ENCODE data around the gene BEND3.
"Not testable (repeated sequence)": the region's sequence is repeated elsewhere in the genome, so short reads cannot be mapped to it uniquely, and the experiment has no call there.

The BEND3 gene

DNA sequence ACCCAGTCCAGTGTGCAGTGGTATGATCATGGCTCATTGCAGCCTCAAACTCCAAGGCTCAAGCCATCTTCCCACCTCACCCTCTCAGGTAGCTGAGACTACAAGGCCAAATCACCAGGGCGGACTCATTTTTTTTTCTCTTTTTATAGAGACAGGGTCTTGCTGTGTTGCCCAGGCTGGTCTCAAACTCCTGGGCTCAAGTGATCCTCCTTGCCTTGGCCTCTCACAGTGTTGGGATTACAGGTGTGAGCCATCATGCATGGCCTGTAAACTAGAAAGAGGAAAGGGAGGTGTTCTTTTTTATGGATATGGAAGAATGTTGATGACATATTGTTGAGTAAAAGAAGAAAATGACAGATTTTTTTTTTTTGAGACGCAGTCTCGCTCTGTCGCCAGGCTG, 5.1 kb upstream of the BEND3 start:
- DNase-seq = no peak

DNA sequence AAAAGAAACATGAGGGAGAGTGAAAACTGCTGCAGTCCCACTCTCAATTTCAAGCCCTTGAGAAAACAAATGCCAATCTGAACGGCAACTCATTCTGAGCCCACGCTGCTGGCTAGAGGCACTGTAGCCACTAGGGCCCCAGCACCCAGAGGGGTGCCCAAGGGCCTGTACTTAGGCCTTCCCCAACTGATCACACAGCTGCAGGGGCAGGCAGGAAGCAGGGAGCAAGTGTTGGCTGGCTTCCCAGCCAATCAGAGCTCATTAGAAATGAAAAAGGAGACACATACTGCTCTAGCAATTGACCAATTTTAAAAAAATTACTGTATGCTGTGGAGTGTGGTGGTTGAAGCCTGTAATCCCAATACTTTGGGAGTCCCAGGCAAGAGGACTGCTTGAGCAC, 3.7 kb upstream of the BEND3 start:
- peak; percentile 82 for DNase-seq

DNA sequence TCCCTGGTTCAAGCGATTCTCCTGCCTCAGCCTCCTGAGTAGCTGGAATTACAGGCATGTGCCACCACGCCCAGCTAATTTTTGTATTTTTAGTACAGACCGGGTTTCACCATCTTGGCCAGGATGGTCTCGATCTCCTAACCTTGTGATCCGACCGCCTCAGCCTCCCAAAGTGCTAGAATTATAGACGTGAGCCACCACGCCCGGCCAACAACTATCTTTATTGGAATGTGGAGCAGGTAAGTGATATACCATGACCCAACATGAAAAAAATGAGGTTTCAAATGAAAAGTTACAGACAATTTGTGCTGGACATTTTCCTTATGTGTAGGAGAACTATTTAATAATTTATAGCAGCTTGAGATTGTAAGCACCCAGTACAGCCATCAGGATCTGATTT, 3.2 kb upstream of the BEND3 start:
- not testable (repeated sequence) for DNase-seq

DNA sequence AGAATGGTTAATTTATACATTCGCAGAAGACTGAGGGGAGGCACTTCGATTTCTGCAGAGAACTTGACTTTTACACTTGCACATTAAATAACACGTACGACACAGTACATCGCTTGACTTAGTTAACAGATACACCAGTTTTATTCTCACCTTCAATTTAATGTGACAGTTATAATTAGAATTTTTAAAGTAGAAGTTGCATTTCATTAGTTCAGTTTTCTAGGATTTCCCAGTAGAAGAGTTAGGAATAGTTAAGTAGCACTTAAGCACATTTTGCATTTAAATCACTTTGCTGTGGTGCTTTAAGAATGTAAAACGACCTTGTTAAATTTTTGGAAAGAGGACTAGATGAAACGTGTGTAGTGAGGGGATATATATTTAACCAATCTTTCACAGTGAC, 1.6 kb upstream of the BEND3 start:
- no peak for DNase-seq

DNA sequence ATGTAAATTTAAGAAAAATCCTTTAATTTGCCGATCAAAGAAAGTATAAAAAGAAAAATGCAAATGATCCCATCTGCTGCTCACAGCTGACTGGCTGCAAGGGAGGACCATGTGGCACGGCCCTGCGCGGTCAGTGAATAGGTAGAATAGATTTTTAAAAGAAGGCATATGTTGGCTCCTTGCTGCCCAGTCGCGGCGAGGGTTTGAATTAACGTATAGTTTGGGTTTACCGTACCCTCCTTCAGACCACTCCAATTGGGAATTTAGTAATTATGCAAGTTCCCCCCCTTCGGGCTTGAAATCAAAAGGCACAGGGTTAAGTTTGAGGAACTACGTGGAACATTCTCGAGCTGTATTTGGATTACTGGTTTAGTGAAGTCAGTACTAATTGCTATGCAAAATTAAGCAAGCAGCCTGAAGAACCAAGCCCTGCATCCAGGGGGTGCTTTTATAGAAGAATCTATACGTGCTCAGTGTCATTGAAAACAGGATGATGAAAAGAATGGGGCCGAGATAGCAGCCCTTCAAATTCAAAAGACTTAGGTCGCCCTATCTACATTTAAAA, 1.1 kb upstream of the BEND3 start:
- peak; percentile 68 for DNase-seq

DNA sequence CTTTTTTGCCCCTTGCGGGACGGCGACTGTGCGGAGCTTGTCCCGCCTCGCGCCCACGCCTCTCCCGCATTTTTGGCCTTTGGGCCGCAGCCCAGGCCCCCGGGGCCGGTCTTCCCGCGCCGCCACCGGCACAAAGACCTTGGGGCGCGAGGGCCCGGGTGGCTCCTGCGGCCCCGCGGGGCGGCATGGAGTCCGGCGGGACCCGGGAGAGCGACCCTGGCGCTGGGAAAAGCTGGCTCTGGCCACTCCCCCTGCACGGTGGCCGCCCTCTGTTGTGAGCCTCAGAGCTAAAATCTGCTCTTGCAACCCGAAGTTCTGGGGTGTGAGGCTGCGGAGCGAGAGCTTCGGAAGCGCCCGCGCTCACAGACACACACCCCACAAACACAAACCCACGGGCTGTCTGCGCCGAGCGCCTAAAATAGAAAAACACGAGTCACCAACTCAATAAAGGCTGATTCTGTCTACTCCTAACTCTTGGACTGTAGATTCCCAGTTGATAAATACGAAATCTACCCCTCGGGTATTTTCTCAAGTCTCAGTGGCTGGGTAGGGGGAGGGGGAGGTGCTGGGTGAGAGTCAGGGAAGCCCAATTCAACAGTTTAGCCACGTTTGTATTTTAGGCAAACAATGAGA, 496 bp upstream of the BEND3 start:
- DNase-seq = peak; percentile 65

DNA sequence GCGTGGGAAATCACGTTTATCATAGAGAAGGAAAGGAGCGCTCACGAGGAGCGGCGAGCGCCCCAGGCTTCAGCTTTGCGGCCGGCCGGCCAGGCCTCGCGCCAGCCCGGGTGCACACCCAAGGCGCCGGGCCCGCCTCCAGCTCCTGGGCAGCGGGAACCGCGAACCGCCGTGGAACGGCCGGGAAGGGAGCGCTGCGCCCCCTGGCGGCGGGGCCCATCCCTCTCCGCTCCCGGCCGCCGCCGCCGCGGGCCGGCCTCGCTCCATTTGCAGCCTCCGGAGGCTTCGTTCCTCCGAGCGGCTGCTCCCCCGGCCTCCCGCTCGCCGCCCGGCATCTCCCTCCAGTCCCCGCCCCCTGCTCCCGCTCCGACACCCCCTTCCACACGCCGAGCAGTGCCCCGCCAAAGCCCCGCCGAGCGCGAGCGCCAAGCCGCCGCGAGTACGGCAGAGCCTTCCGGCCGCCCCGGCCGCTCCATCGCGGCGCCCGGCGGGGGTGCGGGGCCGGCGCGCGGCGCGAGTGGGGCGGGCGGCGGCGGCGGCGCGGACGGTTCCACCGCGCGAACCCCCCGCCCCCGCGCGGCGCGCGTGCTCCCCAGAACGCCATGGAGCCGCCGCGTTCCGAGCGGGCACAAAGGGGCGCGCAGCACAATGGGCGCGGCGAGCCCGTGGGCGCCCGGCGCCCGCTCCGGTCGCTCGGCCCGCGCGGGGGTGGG, 946 bp downstream of the BEND3 start:
- DNase-seq = peak; percentile 90

DNA sequence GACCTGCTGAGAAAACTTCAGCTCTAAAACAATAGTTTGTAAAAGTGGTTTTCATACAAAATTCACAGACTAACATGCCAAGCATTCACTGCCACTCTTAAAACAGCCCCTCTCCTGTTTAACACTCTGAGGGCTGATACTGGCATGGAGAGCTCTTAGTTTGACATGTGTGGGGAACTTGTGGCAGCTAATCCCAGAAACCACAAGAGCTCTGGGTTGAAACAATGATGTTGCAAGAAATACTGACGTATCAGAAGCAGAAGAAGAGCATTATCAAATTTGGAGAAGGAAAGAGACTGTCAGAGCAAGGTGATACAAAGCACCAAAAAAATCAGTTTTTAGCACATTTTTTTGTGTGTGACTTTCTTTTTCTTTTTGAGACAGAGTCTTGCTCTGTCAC, 5.1 kb downstream of the BEND3 start:
- DNase-seq = no peak

DNA sequence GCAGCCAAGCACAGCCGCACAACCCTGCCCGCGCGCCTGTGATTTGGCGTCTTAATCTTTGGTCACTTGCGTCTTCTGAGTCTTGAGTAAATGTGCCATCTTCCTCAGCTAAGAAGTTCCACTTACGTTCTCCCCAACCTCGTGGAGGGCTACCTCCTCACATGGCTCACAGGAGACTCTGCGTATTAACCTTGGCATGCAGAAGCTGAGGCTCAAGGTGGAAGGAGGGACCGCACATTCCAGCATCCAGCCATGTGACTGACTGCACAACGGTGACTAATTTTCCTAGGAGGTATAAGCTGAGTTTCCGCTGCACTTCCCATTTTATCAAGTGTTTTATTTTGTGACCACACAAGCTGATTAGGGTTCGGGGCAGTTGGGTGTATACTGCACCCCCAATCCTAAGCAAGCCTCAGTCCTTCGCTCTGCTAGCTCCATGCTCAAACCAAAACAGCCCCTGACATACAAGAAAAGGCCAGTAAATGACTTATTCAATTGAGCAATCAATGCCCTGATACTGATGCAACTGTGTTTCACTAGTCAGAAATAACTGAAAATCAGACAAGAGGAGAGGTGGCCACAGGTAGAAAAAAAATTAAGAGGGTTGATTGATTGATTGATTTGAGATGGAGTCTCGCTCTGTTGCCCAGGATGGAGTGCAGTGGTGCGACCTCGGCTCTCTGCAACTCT, 7.0 kb downstream of the BEND3 start:
- DNase-seq = no peak

DNA sequence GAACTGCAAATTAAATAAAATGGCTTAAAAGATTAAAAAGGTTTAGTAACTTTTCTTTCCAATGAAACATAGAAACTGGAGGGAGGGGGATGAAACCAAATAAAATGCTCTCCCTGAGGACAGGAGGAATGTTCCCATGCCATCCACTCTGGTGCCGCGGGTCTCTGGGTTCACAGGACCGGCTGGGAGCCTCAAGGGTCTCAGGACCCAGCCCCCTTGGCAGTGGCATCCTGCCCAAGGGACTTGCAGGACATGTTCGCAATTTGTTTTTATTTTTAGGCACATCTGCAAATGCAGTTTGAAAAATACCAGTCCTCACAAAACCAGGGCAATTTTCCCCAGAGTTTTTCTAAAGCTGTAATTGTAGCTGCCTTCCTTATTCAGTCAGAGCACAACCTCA, 7.5 kb downstream of the BEND3 start:
- no peak for DNase-seq

DNA sequence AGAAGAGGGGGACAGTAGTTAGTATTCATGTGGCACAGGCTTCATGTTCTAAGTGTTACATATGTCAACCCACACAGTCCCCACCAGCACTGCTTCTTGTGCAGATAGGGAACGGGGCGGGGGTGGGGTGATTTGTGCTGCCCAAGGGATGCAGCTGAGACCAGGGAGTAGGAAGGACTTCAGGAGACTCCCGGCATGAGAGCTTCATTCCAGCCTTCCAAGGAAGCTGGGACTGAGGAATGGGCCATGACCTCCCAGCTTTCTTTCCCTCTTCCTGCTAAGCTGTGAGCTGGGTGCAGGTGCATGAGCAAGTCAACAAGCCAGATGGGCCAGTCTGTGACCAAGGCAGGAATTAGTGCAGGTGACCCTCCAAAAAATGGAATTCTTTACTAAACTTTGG, 9.2 kb downstream of the BEND3 start:
- no peak for DNase-seq

DNA sequence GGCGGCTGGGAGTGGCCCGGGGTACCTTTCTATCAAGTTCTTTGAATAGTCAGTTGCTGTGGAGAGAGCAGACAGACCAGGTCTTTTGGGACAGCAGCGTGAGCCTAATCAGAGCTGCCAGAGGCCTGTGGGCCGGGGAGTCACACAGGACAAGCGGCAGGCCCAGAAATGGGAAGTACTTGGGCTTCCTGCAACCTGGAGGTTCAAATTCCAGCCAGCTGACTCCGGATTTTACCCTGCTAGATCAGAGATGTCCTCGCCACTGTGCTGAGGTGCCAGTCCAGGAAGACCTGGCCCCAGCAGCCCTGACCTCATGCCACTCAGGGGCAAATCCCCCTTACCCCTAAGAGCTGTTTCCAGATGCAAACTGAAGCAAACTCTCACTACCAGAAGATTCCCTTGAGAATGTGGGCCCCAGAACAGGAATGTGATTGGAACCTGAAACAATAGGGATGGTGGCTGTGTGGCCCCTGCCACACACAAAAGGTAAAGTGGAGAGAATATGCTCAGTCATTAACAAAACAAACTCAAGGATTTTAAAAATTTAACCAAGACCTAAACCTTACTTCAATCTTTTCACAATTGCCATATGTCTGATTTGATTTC, 9.7 kb downstream of the BEND3 start:
- no peak for DNase-seq

DNA sequence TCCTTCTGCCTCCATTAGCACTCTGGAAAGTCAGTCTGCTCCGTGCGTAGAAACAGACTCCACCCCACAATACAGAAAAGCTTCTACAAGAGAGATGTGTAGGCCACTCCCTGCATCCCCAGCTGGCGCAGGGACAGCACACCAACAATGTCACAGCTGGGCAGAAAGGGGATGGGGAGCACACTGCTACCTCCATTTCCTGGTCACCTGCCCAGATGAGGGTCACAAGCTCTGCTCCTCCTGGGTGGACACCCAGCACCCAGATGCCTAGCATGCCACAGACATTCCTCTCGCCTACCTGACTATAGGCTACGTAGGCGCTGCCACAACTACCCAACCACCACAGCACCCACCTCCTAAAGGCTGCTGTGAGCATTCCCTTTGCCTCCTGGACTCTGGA, 12.2 kb downstream of the BEND3 start:
- no peak for DNase-seq

DNA sequence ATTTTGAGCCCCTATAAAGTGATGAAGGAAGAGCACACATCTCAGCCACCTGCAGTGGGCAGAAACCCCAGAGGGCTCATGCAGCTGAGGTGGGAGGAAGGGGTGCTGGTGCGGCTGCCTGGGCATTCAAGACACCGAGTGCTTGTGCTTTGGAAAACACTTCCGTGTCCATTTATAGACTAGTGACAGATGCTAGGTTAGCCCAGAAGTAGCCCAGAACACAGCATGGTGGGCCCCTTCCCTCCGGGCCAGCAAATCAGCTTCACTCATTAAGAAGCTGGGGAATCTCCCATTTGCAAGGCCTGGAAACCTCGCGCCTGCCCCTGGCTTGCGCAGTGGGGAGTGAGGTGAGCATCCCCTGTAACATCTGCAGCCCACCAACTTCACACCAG, 12.9 kb downstream of the BEND3 start:
- DNase-seq = peak; percentile 47

DNA sequence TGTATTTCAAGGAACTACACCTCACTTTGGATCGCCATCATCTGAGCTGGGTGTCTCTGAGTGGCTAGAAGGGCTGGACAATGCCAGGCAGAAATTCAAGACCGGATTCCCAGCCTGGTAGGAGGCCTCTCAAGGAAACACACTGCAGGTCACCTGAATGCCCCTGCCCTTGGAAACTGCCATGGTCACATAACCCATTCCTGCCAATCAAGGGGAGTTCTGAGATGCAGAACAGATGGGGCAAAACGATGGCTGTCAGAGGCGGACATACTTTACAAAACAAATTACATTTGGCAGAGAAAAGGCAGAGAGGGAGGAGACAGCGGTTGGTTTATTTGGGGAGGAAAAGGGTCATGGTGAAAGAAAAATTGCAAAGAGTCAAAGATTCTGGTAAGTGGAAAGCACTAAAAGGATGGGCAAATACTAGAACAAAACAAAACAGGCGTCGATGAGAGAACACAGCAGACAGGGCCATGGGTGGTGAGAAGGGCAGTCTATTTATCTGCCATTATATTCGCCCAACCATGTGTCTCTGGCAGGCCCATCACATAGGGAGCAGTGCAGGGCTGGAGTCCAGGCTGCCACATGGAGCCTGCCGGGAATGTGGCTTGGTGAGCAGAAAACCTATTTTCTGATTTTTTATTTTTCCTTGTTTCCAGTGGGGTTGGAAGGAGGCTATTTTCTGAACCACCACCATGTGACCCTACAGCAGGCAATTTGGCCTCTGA, 13.5 kb downstream of the BEND3 start:
- DNase-seq = no peak

DNA sequence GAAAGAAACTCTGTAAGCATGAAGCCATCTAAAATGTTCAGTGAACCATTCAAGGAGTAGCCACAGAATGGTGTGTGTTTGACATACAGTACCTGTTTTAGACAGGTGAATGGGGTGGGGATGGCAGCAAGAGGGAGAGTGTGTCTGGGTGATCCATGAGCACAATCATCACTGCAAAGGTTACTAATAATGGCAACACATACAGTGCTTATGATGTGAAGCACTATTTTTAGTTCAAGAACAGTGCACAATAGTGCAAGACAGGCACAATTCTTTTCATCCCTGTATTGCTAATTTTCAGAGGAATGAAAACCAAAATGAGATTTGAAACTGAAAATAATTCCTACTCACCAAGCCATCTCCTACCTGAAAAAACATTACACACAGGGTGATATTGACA, 14.1 kb downstream of the BEND3 start:
- no peak for DNase-seq

DNA sequence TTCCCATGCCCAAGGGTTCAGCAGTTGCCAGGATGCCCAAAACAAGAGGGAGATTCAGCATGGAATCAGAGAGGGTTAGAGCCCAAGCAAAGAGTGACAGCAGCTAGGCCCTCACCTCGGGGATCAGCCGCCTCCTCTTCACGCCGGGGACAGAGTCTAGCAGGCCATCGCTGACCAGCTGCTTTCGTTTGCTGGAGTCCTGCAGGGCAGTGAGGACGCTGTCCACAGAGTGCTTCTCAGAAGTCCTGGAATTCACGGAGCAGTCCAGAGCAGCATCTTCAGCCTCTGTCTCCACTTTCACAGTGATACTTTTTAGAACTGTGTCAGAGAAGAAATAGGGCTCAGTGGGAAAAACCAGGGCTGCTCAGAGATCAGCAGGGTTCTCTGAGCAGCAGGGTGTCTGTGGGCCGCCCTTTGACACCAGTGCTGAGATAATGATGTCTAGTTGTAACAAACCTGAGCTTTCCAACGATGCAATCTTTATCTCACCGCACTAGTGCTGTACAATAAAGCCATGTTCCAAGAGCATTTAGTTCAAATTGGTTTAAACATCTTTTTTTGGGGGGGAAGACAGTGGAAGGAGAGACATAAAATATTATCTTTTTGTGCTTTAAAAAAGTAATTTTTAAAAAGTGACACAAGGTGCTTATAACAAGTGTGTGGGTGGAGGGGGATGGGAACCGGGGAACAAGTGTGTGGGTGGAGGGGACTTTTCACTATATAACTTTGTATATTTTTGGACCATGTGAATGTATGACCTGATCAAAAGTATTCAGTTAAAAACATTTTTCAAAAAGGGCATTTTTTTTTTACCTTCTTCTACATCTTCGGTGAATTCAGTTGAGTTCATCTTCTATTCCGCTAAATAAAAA, 16.6 kb downstream of the BEND3 start:
- no peak for DNase-seq

DNA sequence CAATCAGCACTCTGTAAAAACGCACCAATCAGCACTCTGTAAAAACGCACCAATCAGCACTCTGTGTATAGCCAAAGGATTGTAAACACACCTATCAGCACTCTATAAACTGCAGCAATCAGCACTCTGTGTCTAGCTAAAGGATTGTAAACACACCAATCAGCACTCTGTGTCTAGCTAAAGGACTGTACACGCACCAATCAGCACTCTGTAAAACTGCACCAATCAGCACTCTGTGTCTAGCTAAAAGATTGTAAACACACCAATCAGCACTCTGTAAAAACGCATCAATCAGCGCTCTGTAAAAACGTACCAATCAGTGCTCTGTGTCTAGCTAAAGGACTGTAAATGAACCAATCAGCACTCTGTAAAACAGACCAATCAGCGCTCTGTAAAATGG, 30.9 kb downstream of the BEND3 start:
- not testable (repeated sequence) for DNase-seq

DNA sequence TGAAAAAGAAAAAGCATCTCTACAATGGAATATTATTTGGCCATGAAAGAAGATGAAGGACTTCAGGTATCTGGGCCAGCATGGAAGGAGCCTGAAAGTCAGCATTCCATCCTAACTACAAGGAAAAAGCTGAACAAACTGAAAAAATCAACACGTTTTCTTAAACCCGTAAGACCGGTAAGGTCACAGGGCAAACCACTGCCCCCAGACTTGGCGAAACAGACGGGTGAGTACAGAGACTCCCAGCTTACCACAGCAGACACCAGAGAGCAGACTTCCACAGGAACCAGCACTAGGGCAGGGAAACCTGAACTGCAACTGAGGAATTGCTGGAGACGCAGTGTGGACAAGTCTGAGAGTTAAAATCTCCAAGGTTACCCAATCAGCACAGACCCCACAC, 31.4 kb downstream of the BEND3 start:
- no peak for DNase-seq

DNA sequence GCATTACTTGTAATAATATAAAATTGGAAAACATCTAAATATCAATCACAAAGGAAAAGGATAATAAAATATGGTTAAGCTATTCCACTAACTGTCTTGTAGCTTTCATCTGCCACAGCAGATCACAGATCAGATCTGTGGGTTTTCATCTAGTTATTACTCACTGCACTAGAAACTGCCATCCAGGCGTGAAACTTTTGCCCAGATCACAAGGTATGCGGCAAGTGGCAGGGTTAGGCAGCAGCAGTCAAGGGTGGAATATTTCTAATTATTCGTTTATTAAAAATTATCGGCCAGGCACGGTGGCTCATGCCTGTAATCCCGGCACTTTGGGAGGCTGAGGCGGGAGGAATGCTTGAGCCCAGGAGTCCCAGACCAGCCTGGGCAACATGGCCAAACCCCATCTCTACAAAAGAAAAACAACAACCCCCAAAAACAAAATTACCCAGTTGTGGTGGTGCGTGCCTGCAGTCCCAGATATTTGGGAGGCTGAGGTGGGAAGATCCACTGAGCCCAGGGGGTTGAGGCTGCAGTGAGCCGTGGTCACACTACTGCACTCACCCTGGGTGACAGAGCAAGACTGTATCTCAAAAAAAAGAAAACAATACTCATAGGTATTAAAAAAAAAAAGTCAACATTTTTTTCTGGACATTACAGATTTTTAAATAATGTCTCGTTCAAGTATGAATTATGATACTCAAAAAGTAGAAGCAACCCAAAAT, 32.1 kb downstream of the BEND3 start:
- no peak for DNase-seq

DNA sequence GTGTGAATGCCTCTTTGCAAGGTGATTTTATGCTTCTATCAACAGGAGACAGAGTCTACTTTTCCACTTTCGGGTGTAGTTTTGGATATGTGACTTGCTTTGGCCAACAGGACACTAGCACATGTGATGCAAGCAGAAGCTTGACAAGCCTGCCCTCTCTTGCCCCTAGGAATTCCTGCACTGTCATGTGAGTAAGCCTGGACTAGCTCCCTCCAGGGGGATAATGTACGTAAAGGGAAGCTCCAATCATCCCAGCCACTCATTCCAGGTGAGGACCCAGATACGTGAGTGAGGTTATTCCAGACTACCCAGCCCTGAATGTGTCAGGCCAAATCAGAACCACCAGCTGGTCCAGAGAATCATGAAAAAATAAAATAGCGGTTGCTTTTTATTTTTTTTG, 33.3 kb downstream of the BEND3 start:
- DNase-seq = no peak
